Activated CD4-positive, alpha-beta T cell treated with anti-CD3 and anti-CD28 coated beads, Interleukin-2, amount 50 U/mL, for 1 hour (primary cell): ENCODE results near the gene FRK.
"Not testable (repeated sequence)": the region's sequence is repeated elsewhere in the genome, so short reads cannot be mapped to it uniquely, and the experiment has no call there.

Experiments
- DNase-seq: peaks from one replicate; pipeline ENCODE4 v3.0.0-alpha.2; 2020

FRK gene

DNA sequence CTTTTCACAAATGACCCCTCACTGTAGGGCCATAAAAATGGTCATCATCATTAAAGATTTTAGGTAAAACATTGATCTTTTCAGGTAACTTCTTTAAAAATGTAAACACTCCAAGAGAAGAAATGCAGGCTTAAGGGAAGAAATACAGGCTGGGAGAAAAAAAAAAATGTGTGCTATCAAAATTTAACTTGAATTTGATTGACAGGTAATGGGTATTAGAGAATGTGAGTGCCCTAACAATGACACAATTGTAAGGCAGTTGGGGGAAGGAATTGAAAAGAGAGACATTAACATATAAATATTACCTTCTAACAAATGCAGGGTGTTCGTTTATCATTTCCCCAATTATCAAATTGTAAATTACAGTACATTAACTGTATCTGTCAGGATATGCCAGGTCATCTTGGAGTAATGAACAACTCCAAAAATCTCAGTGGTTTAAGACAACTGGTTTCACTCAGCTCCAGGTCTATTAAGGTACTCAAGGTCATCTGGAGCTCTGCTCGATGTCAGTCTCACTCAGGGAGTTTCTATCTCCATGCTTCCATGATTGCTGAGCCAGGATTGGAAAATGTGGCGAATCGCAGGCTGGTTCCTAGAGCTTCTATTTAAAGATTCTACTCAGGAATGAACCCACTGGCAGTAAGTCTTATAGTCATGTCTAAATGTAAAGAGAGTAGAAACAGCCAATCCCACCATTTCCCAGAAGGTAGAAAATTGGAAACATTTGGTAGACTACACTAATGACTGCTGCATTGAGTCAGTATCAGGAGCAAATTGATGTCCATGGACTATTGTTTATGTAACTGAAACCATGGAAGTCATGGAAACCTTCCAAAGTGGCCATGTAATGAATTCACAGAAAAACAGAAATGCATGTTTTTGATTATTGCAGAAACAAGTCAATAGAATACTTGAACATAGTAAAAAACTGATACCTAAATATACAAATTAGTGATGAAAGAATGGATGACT is 55.6 kb downstream of the FRK start:
- DNase-seq = no peak

GRCh38 chr6:116003668-116004067 is 57.0 kb downstream of the FRK start:
- no peak for DNase-seq

DNA sequence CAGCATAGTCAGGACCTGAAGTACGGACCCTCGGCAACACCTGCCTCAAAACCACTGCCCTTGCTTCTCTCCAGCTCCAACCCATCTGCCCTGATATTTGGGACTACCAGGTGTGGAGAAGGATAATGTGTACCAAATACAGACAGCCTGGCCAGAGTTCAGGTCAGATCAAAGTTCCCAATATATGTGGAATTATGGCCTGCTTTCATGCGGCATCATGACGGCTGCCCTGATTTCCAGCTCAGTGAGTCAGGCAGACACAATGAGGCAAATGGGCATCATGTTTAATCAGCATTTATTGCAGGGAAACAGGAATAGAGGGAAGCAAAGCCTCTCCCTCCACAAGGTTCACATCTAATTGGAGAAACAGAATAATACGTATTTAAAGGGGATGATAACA is 57.9 kb downstream of the FRK start:
- DNase-seq = no peak

- no peak for DNase-seq
These were observed 61.5 kb downstream of the FRK start for GRCh38 chr6:115999235-115999634.

- no peak for DNase-seq
These were observed 62.6 kb downstream of the FRK start for GRCh38 chr6:115997990-115998585.

GRCh38 chr6:115986026-115986425 is 74.7 kb downstream of the FRK start:
- no peak for DNase-seq

DNA sequence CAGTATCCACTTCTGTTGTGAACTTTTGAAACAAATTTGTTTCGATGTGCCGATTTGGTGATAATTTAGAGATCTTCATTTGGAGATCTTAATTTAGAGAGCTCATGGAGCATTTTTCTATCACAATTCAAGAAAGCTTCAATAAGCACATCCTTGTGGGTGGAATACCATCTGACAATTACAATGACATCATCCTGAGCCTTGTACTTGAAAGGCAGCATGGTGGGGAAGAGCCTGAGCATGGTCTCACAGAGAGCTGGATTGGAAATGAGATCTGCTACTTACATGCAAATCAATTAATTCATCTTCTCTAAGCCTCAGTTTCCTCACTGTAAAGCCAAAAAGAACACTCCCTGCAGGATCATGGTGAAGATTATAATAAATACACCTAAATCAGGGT is 75.9 kb downstream of the FRK start:
- DNase-seq = no peak

DNA sequence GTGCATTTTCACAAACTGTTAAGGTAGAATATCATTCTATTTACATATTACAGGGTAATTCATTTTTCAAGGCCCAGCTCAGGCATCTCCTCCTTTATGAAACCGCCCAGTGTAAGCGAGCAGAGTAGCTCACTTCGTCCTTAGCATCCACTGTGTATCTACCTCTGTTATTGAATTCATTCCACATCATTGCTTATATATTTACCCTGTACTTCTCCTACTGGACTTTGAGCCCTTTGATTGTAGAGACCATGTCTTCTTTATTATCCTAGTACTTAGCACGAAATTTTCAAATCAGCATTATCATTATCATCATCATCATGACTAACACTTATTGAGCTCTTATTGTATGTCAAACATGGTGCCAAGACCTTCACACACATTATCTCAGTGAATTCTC is 76.7 kb downstream of the FRK start:
- DNase-seq = no peak

GRCh38 chr6:115982453-115982852 is 78.2 kb downstream of the FRK start:
- no peak for DNase-seq

DNA sequence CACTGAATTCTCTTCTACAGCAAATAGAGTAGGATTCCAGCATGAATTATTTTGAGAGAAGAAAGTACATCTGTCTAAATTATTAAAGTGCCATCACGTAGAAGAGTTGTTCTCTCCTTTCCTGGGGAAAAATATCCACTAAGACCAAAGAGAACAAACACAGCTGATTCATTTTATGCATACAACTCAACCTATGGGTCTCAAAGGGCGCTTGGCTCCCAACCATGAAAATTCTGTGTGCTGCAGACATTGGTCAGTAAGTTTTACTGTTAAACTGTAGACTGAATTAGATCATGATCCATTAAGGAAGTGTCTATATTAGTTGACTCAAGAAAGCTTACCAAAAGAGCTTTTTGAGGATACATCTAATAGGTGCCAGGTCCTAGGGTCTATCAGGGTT is 83.5 kb downstream of the FRK start:
- DNase-seq = no peak

- no peak for DNase-seq
These were observed 84.3 kb downstream of the FRK start for GRCh38 chr6:115976321-115976870.

GRCh38 chr6:115972679-115973078 is 88.0 kb downstream of the FRK start:
- DNase-seq = no peak

- no peak for DNase-seq
These were observed 88.9 kb downstream of the FRK start for GRCh38 chr6:115971785-115972184.

DNA sequence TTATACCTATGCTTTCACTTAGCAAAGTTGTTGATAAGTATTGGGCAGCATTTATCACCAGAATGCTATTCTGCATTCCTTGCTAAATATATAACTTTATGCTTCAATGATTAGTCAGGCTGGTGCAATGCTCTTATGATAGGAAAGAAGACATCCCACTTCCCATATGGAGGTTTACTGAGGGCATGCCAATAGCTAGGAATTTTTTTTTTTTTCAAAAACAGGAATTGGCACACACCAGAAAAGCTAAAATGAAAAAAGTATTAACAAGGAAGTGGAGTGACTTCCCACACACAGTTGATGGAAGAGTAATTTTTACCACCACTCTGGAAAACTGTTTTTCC is 90.8 kb downstream of the FRK start:
- no peak for DNase-seq

DNA sequence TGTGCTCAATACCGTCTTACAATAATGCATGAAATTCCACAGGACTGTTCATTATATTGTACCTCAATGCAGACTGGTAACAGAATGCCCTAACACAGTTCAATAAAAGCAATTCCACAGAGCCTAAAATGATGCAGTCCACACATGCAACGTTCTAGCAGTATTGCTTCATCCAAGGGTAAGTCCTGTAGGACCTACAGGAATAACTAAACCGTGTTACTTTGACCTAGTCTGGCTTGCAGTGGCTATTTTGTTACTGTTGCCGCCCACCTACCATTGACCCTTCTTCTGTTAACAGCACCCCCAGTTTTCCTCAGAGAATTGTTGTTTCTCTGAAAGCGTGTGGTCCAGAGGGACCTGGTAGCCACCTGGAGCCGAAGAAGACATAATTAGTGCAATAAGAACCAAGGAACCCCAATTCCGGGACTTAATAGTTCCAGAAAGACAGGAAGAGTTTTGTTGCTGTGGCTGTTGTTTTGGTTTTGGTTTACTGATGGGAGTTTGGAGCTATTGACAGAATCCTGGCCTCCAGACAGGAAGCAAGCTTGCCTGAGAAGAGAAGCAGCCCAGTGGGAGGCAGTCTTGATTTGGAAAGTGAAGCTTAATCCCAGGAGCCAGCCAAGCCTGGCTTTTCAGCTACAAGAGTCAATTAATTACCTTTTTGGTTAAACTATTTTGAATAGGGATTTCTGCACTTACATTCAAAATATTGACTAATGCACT is 91.3 kb downstream of the FRK start:
- no peak for DNase-seq

DNA sequence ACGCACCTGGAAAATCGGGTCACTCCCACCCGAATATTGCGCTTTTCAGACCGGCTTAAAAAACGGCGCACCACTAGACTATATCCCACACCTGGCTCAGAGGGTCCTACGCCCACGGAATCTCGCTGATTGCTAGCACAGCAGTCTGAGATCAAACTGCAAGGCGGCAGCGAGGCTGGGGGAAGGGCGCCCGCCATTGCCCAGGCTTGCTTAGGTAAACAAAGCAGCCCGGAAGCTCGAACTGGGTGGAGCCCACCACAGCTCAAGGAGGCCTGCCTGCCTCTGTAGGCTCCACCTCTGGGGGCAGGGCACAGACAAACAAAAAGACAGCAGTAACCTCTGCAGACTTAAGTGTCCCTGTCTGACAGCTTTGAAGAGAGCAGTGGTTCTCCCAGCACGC is 100.4 kb downstream of the FRK start:
- not testable (repeated sequence) for DNase-seq

DNA sequence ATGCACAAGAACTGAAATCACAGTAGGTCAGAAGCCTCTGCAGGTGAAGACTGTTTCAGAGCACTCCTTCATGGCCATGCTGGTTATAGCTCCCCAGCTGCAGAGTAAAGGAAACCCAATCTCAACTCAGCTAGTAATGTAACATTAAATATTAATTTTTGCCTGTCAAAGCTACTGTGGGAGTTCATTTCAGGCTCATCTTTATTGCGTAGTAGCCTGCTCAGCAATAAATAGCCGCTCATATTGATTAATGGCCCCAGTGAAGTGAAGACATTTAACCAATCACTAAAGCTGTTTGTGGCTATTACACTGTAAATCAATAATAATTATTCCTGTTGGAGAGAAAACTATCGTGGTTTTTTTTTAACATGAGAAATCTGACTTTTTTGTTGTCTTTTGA is 101.7 kb downstream of the FRK start:
- no peak for DNase-seq

DNA sequence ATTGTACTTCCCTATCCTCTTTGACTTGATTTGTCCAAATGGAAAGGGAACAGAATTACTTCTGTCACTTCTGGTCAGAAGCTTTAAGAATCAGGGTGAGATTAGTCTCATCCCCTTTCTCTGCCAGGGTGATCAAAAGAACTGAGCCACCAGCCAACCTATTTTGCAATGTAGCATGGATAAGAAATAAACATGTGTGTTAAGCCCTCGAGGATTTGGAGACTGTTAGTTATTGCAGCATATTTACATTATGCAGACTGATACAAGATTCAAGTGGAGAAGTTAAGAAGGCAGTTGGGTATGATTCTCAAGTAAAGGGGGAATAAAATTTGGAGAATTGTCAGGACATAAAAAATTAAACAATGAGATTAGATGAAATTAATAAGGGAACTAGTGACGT is 106.0 kb downstream of the FRK start:
- DNase-seq = no peak

GRCh38 chr6:115948751-115949150 is 111.9 kb downstream of the FRK start:
- DNase-seq = no peak

- no peak for DNase-seq
These were observed 112.6 kb downstream of the FRK start for GRCh38 chr6:115947966-115948541.

DNA sequence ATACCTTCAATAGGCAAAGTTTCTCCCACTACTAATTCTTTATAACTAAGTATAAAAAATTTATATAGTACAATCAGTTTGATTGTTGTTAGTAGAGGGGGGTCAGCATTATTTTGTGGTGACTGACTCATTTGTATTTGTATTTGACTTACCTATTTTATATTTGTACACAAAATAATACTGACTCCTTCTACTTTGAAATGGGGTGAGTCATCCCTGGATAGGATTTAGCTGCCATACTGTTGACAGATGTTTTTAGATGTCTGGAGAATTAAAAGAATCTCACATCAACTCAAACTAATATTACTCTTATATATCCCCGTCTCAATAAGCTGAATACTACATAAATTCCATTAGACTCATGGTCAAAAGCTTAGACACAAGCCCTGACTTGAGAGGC is 114.9 kb downstream of the FRK start:
- no peak for DNase-seq

DNA sequence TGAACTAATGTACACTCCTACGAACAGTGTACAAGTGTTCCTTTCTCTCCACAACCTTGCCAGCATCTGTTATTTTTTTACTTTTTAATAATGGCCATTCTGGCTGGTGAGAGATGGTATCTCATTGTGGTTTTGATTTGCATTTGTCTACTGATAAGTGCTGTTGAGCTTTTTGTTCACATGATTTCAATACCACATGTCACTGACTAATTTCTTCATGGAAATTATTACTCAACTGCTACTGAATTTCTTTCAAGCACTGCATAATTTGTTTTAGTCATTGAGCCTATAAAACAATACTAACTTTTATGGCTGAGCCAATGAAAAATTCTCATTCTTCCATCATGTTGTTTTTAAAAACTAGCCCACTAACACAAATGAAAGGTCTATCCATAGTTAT is 115.4 kb downstream of the FRK start:
- no peak for DNase-seq

GRCh38 chr6:115944829-115945228 is 115.9 kb downstream of the FRK start:
- DNase-seq = not testable (repeated sequence)
